Measurements from ENCODE around the gene CRACR2A.

CRACR2A gene

GRCh38 chr12:3751151-3752095 lies 1.5 kb downstream of the CRACR2A start:
- no peak for DNase-seq

GRCh38 chr12:3750616-3751015 lies 2.3 kb downstream of the CRACR2A start:
- no peak for DNase-seq

GRCh38 chr12:3748620-3749019 lies 4.3 kb downstream of the CRACR2A start:
- no peak for DNase-seq

- DNase-seq = no peak
Observed at GRCh38 chr12:3747976-3748619, 4.8 kb downstream of the CRACR2A start.

- DNase-seq = no peak
Observed at GRCh38 chr12:3747543-3747942, 5.4 kb downstream of the CRACR2A start.

- no peak for DNase-seq
Observed at GRCh38 chr12:3746758-3747157, 6.2 kb downstream of the CRACR2A start.

GRCh38 chr12:3745152-3745551 lies 7.8 kb downstream of the CRACR2A start:
- no peak for DNase-seq

- DNase-seq = no peak
Observed at GRCh38 chr12:3744229-3744901, 8.5 kb downstream of the CRACR2A start.

GRCh38 chr12:3743803-3744202 lies 9.1 kb downstream of the CRACR2A start:
- no peak for DNase-seq

GRCh38 chr12:3741882-3742672 lies 10.8 kb downstream of the CRACR2A start:
- DNase-seq = no peak

GRCh38 chr12:3740480-3741231 lies 12.3 kb downstream of the CRACR2A start:
- DNase-seq = no peak

- DNase-seq = no peak
Observed at GRCh38 chr12:3735432-3735831, 17.5 kb downstream of the CRACR2A start.

- no peak for DNase-seq
Observed at GRCh38 chr12:3732901-3733300, 20.0 kb downstream of the CRACR2A start.

GRCh38 chr12:3730111-3730510 lies 22.8 kb downstream of the CRACR2A start:
- no peak for DNase-seq

- DNase-seq = no peak
Observed at GRCh38 chr12:3728686-3729085, 24.2 kb downstream of the CRACR2A start.

GRCh38 chr12:3727877-3728632 lies 24.9 kb downstream of the CRACR2A start:
- DNase-seq = no peak

- DNase-seq = no peak
Observed at GRCh38 chr12:3727354-3727753, 25.6 kb downstream of the CRACR2A start.

GRCh38 chr12:3726456-3726855 lies 26.5 kb downstream of the CRACR2A start:
- no peak for DNase-seq

GRCh38 chr12:3725388-3726115 lies 27.4 kb downstream of the CRACR2A start:
- DNase-seq = peak; percentile 3
